Measurements from ENCODE around the gene MIP.

- no peak for TF ChIP-seq CTCF (conservative IDR thresholded peaks at IDR 0.05 in 1 of 2, IDR thresholded peaks at IDR 0.05 in 1 of 2; ENCODE audit: low read depth in 1 of 2, low read length in 2 of 2)
- TF ChIP-seq EZH2 (IDR thresholded peaks at IDR 0.05; ENCODE audit: low read length, missing control alignments), result no peak
Observed at GRCh38 chr12:56488041-56488955, 33.8 kb upstream of the MIP start, which contains the start of gene GLS2.
